Islet of Langerhans (tissue), 1 donor: ENCODE measurements around the gene SERPINB6.
"Not testable (repeated sequence)": the region's sequence is repeated elsewhere in the genome, so short reads cannot be mapped to it uniquely, and the experiment has no call there.

Experiments
- FAIRE-seq: peaks from one replicate; lab custom pipeline; 2011; peaks lifted over from hg19 to GRCh38; lab: Jason Lieb, UNC

Gene SERPINB6

GRCh38 chr6:2977799-2978590 is 6.6 kb upstream of the SERPINB6 start:
- no peak for FAIRE-seq

GRCh38 chr6:2977290-2977689 is 5.9 kb upstream of the SERPINB6 start:
- no peak for FAIRE-seq

- FAIRE-seq, result no peak
Observed at GRCh38 chr6:2976571-2977085, 5.3 kb upstream of the SERPINB6 start.

GRCh38 chr6:2976060-2976459 is 4.7 kb upstream of the SERPINB6 start:
- no peak for FAIRE-seq

- no peak for FAIRE-seq
Observed at GRCh38 chr6:2973676-2974075, 2.3 kb upstream of the SERPINB6 start.

- not testable (repeated sequence) for FAIRE-seq
Observed at GRCh38 chr6:2973180-2973579, 1.8 kb upstream of the SERPINB6 start.

GRCh38 chr6:2972685-2973084 is 1.3 kb upstream of the SERPINB6 start:
- not testable (repeated sequence) for FAIRE-seq

- FAIRE-seq, result not testable (repeated sequence)
Observed at GRCh38 chr6:2972219-2972487, 786 bp upstream of the SERPINB6 start.

GRCh38 chr6:2970753-2971419 is 481 bp downstream of the SERPINB6 start:
- no peak for FAIRE-seq

GRCh38 chr6:2970034-2970685 is 1.2 kb downstream of the SERPINB6 start:
- FAIRE-seq, result no peak

GRCh38 chr6:2969549-2969948 is 1.8 kb downstream of the SERPINB6 start:
- FAIRE-seq, result no peak

- no peak for FAIRE-seq
Observed at GRCh38 chr6:2968600-2969135, 2.7 kb downstream of the SERPINB6 start.

- FAIRE-seq, result no peak
Observed at GRCh38 chr6:2967936-2968335, 3.4 kb downstream of the SERPINB6 start.

- no peak for FAIRE-seq
Observed at GRCh38 chr6:2966347-2966746, 5.0 kb downstream of the SERPINB6 start.

GRCh38 chr6:2964793-2965505 is 6.4 kb downstream of the SERPINB6 start:
- FAIRE-seq, result no peak

- FAIRE-seq, result no peak
Observed at GRCh38 chr6:2963756-2964155, 7.6 kb downstream of the SERPINB6 start.

GRCh38 chr6:2962636-2963035 is 8.7 kb downstream of the SERPINB6 start:
- FAIRE-seq, result peak; percentile 69

- no peak for FAIRE-seq
Observed at GRCh38 chr6:2962004-2962403, 9.4 kb downstream of the SERPINB6 start.

- FAIRE-seq, result no peak
Observed at GRCh38 chr6:2961506-2961905, 9.9 kb downstream of the SERPINB6 start.

GRCh38 chr6:2960935-2961334 is 10.4 kb downstream of the SERPINB6 start:
- no peak for FAIRE-seq

- no peak for FAIRE-seq
Observed at GRCh38 chr6:2959909-2960719, 11.3 kb downstream of the SERPINB6 start.

- FAIRE-seq, result no peak
Observed at GRCh38 chr6:2958776-2959175, 12.6 kb downstream of the SERPINB6 start.
